ENCODE results near the gene GBX2. TPM values are rescaled to one million over a fixed set of nuclear protein-coding genes. Genes with fewer than 3 reads are reported as not detected.
A peak's percentile ranks its signal among the peaks of the same experiment; 100 is the strongest.

GBX2 gene
- total RNA-seq, 1 experiment from 2014 or later, result 0.31 TPM

GRCh38 chr2:236133410-236134012 is 34.7 kb downstream of the GBX2 start:
- no peak overlapping the region for H3K18ac ChIP-seq (ENCODE audit: insufficient read length, low read depth, low read length)
- H3K23ac ChIP-seq (ENCODE audit: insufficient read length, low read depth, low read length), result no peak overlapping the region
- peaks cover 1% of the 10 kb centered on the region for H3K27me3 Mint-ChIP-seq (ENCODE audit: low read depth)
- no peaks in the 10 kb centered on the region for H3K27me3 ChIP-seq (ENCODE audit: insufficient read depth, low read length)
- 0 out of 7 replicates have a peak, but pooled peaks cover 0 to 3% (median 0%) of the 10 kb centered on the region in 3 experiments for H3K36me3 Mint-ChIP-seq (ENCODE audit: insufficient read depth in 1 of 3, low read depth in 3 of 3)
- no peak overlapping the region for H2AFZ ChIP-seq (ENCODE audit: low read length)
- no peak overlapping the region for H3K27ac ChIP-seq (ENCODE audit: insufficient read length, low read depth, low read length)
- no peak overlapping the region for H3K4me2 ChIP-seq (ENCODE audit: insufficient read depth, insufficient read length, low read length)
- no peak overlapping the region for H2BK20ac ChIP-seq (ENCODE audit: low read depth, low read length, poor library complexity, severe bottlenecking)
- H2AK5ac ChIP-seq (ENCODE audit: insufficient read length, low read length), result no peak overlapping the region
- H3K4me1 Mint-ChIP-seq, result peaks cover 13 to 17% of the 10 kb centered on the region in 2 experiments; a peak in 3 of 4 replicates
- no peak overlapping the region for H3K9ac ChIP-seq (ENCODE audit: extremely low read depth, insufficient read length, low read length)
- peaks cover 6% of the 10 kb centered on the region; the same call in 1 of the 2 replicates for H3K4me1 ChIP-seq (ENCODE audit: insufficient read depth, low read length)
- no peak overlapping the region for H3K4ac ChIP-seq (ENCODE audit: low read depth, low read length)
- no CpG with 5 or more reads among the region's 12 CpGs for WGBS (ENCODE audit: extremely low coverage, insufficient read length, low lambda C conversion rate)
- H3T11ph ChIP-seq (ENCODE audit: low read length), result no peak overlapping the region
- H3K14ac ChIP-seq (ENCODE audit: insufficient read depth, low read length), result no peak overlapping the region
- H4K5ac ChIP-seq (ENCODE audit: insufficient read length, low read depth, low read length), result no peak overlapping the region
- H2BK120ac ChIP-seq (ENCODE audit: low read depth, low read length, poor library complexity, severe bottlenecking), result no peak overlapping the region
- H3K79me1 ChIP-seq (ENCODE audit: insufficient read depth, low read depth, low read length, poor library complexity, severe bottlenecking), result no peaks in the 10 kb centered on the region
- no peak overlapping the region for H2BK15ac ChIP-seq (ENCODE audit: low read depth, low read length)
- H3K56ac ChIP-seq (ENCODE audit: insufficient read length, low read depth, low read length), result no peak overlapping the region
- peak overlapping the region in 1 of 3 experiments; percentile 29; a peak in 1 of 7 replicates for H3K27ac Mint-ChIP-seq
- H4K8ac ChIP-seq (replicated peaks; ENCODE audit: insufficient read length, low read depth, low read length), result no peak overlapping the region
- H2BK12ac ChIP-seq (ENCODE audit: insufficient read length, low read depth, low read length), result no peak overlapping the region
- no peaks in the 10 kb centered on the region for H3K23me2 ChIP-seq (ENCODE audit: insufficient read length, low read depth, low read length, poor library complexity, severe bottlenecking)
- no peak overlapping the region for H3K4me3 Mint-ChIP-seq
- no peaks in the 10 kb centered on the region for H3K9me3 Mint-ChIP-seq
- H3K9me3 ChIP-seq (ENCODE audit: control insufficient read depth, low read depth, low read length), result no peaks in the 10 kb centered on the region
- peak; percentile 50 for TF ChIP-seq CTCF (conservative IDR thresholded peaks at IDR 0.05)
- H4K20me1 ChIP-seq (ENCODE audit: control insufficient read depth, insufficient read depth, insufficient read length), result no peaks in the 10 kb centered on the region
- no peak overlapping the region for H2BK5ac ChIP-seq (ENCODE audit: insufficient read length, low read length)
- no peak for DNase-seq
- no peak overlapping the region for H4K91ac ChIP-seq (ENCODE audit: insufficient read length, low read depth, low read length)
- no peaks in the 10 kb centered on the region for H3K79me2 ChIP-seq (ENCODE audit: insufficient read depth, low read length)
